CD14-positive monocyte (primary cell): ENCODE data around the gene UROS. TPM values are rescaled to one million over a fixed set of nuclear protein-coding genes. Genes with fewer than 3 reads are reported as not detected.

Experiments
- DNase-seq, 3 donors: peaks; one replicate each; pipeline ENCODE4 v3.0.0-alpha.2; 2011 to 2022
- H2AFZ ChIP-seq: 2 replicates; pipeline ENCODE4 v1.6.0; 2012; ENCODE audit warnings: mild to moderate bottlenecking, low read depth, low read length, inconsistent platforms; ENCODE audit not compliant: insufficient read depth, poor library complexity, severe bottlenecking
- H3K27ac ChIP-seq, 2 donors: 1 replicate in 1 of 2; 2 replicates in 1 of 2; pipeline ENCODE4 v1.5.1; 2012 to 2013; ENCODE audit warnings: low read length in 2 of 2, control low read depth in 1 of 2, inconsistent platforms in 1 of 2, low read depth in 1 of 2, mild to moderate bottlenecking in 1 of 2
- H3K27me3 ChIP-seq, 2 donors: one replicate each; pipeline versions ENCODE4 v1.6.0 to v1.6.1; 2011 to 2013; ENCODE audit warnings: low read length in 2 of 2; ENCODE audit not compliant: control insufficient read depth in 2 of 2, insufficient read depth in 2 of 2
- H3K36me3 ChIP-seq, 2 donors: replicated peaks in 1 of 2; 1 replicate in 1 of 2; 2 replicates in 1 of 2; pipeline versions ENCODE4 v1.5.1 to v1.6.1; 2012 to 2013; ENCODE audit warnings: low read length in 2 of 2, control low read depth in 1 of 2, inconsistent platforms in 1 of 2, mild to moderate bottlenecking in 1 of 2; ENCODE audit not compliant: insufficient read depth in 2 of 2, control insufficient read depth in 1 of 2
- H3K4me1 ChIP-seq, 2 donors: 1 replicate in 1 of 2; 2 replicates in 1 of 2; pipeline versions ENCODE4 v1.5.1 to v1.6.1; 2012 to 2013; ENCODE audit warnings: low read length in 2 of 2, control low read depth in 1 of 2, inconsistent platforms in 1 of 2, mild to moderate bottlenecking in 1 of 2, moderate library complexity in 1 of 2; ENCODE audit not compliant: insufficient read depth in 2 of 2, control insufficient read depth in 1 of 2
- H3K4me2 ChIP-seq: replicated peaks from 2 replicates; pipeline ENCODE3; 2012; ENCODE audit warnings: low read length, moderate library complexity, mild to moderate bottlenecking; ENCODE audit not compliant: poor library complexity, severe bottlenecking; ENCODE audit errors: extremely low read depth
- H3K4me3 ChIP-seq, 3 experiments: fragments of 200-600 bp in 1 of 3; sonication (generic) in 1 of 3; replicated peaks in 1 of 3; 1 replicate in 2 of 3; 2 replicates in 1 of 3; pipeline ENCODE4 v1.5.1; 2011 to 2013; ENCODE audit warnings: low read length in 3 of 3, mild to moderate bottlenecking in 3 of 3, control low read depth in 2 of 3, low read depth in 2 of 3, inconsistent platforms in 1 of 3, moderate library complexity in 1 of 3
- H3K79me2 ChIP-seq: 2 replicates; pipeline ENCODE4 v1.6.0; 2012; ENCODE audit warnings: mild to moderate bottlenecking, control low read depth, inconsistent platforms, low read length, moderate library complexity; ENCODE audit not compliant: insufficient read depth
- H3K9ac ChIP-seq: 2 replicates; pipeline ENCODE4 v1.6.0; 2017; ENCODE audit warnings: low read length, mild to moderate bottlenecking; ENCODE audit not compliant: insufficient read depth, poor library complexity, severe bottlenecking
- H3K9me3 ChIP-seq, 2 donors: replicated peaks in 1 of 2; 1 replicate in 1 of 2; 2 replicates in 1 of 2; pipeline versions ENCODE4 v1.5.1 to v1.6.1; 2012 to 2013; ENCODE audit warnings: low read length in 2 of 2, control low read depth in 1 of 2; ENCODE audit not compliant: control insufficient read depth in 1 of 2, insufficient read depth in 1 of 2
- H4K20me1 ChIP-seq: 2 replicates; pipeline ENCODE4 v1.6.0; 2012; ENCODE audit warnings: mild to moderate bottlenecking, low read length, control low read depth, moderate library complexity; ENCODE audit not compliant: insufficient read depth
- H3K27ac Mint-ChIP-seq, 7 donors: one replicate each; pipeline ENCODE4 v1.8.0; 2020; ENCODE audit warnings: mild to moderate bottlenecking in 7 of 7, mixed read lengths in 7 of 7, moderate library complexity in 6 of 7, inconsistent platforms in 2 of 7
- H3K27me3 Mint-ChIP-seq, 3 donors: one replicate each; pipeline ENCODE4 v1.8.0; 2021 to 2022; ENCODE audit warnings: low read depth in 3 of 3, mild to moderate bottlenecking in 3 of 3, mixed read lengths in 3 of 3, moderate library complexity in 3 of 3, inconsistent platforms in 1 of 3
- H3K36me3 Mint-ChIP-seq, 2 donors: one replicate each; pipeline ENCODE4 v1.8.0; 2020; ENCODE audit warnings: mixed read lengths in 2 of 2, inconsistent platforms in 1 of 2, mild to moderate bottlenecking in 1 of 2
- H3K4me1 Mint-ChIP-seq: one replicate; pipeline ENCODE4 v1.8.0; 2020; ENCODE audit warnings: mild to moderate bottlenecking, mixed read lengths
- H3K4me3 Mint-ChIP-seq, 2 donors: one replicate each; pipeline ENCODE4 v1.8.0; 2020; ENCODE audit warnings: mild to moderate bottlenecking in 2 of 2, mixed read lengths in 2 of 2, moderate library complexity in 1 of 2
- H3K9me3 Mint-ChIP-seq, 7 donors: one replicate each; pipeline ENCODE4 v1.8.0; 2020 to 2022; ENCODE audit warnings: mixed read lengths in 7 of 7, mild to moderate bottlenecking in 6 of 7, moderate library complexity in 6 of 7, inconsistent platforms in 2 of 7
- CTCF ChIP-seq: fragments of 200-600 bp; IDR thresholded peaks from one replicate; pipeline ENCODE4 v1.8.0; 2022; ENCODE audit warnings: antibody characterized with exemption, mild to moderate bottlenecking
- WGBS: methylation state at CpG from one replicate; pipeline ENCODE4 v1.1.5; 2013; ENCODE audit warnings: missing lambda C conversion rate; ENCODE audit not compliant: insufficient coverage; 5-methylcytosine and 5-hydroxymethylcytosine counted together
- intact Hi-C, 2 donors: fragments of 100-400 bp; cut with micrococcal nuclease; formaldehyde crosslinking; loops; one replicate each; pipeline versions ENCODE4 v1.15.0 to v1.15.1; 2023
- polyA plus RNA-seq, 3 donors: library from polyadenylated mRNA; depleted of rRNA in 1 of 3; unstranded in 2 of 3; stranded (reverse) in 1 of 3; fragments of 300-500 nt in 2 of 3; fragments of >200 nt in 1 of 3; fragmentation: Illumina TruSeq in 2 of 3; gene quantifications; 1 replicate in 2 of 3; 2 replicates in 1 of 3; pipeline ENCODE4 v1.2.3, GENCODE V29; 2012 to 2021

UROS gene
- polyA plus RNA-seq, 3 donors = 18.1 to 42.3 (median 39.8) TPM

GRCh38 chr10:125775491-125776106 is 47.5 kb downstream of the UROS start, which contains the start of gene MMP21:
TSS of gene MMP21 (minus strand) at chr10:125775821. CDS start at chr10:125775821, 0 bp downstream.
- no peaks in the 10 kb centered on the region for H3K36me3 ChIP-seq
- H3K9ac ChIP-seq = no peak within 1 kb of the TSS
- no peak within 1 kb of the TSS for H3K4me2 ChIP-seq
- H3K4me1 ChIP-seq = no peaks in the 10 kb centered on the region
- peaks cover 6 to 16% (median 7%) of the 10 kb centered on the region in 3 donors for H3K27me3 Mint-ChIP-seq
- no peaks in the 10 kb centered on the region for H3K79me2 ChIP-seq
- no peak for DNase-seq
- H3K4me3 Mint-ChIP-seq = no peak within 1 kb of the TSS
- peaks cover 0 to 6% (median 3%) of the 10 kb centered on the region in 7 donors for H3K9me3 Mint-ChIP-seq
- H3K27ac Mint-ChIP-seq = no peak within 1 kb of the TSS
- H3K27me3 ChIP-seq = no peaks in the 10 kb centered on the region
- TF ChIP-seq CTCF = no peak
- H4K20me1 ChIP-seq = no peaks in the 10 kb centered on the region
- intact Hi-C loops = no loop called here
- H3K4me3 ChIP-seq = no peak within 1 kb of the TSS
- 97% methylated on average over 19 of the region's 26 CpGs for WGBS
- H3K36me3 Mint-ChIP-seq = no peaks in the 10 kb centered on the region
- H3K9me3 ChIP-seq = no peaks in the 10 kb centered on the region
- H2AFZ ChIP-seq = no peak within 1 kb of the TSS
- no peaks in the 10 kb centered on the region for H3K4me1 Mint-ChIP-seq
- H3K27ac ChIP-seq = no peak within 1 kb of the TSS

GRCh38 chr10:125774581-125775191 is 48.4 kb downstream of the UROS start:
- Histone ChIP-seq H3K27ac (no peak overlapping the region), H3K36me3 (no peaks in the 10 kb centered on the region), H2AFZ (no peak overlapping the region), H3K27me3 (no peaks in the 10 kb centered on the region), H3K79me2 (no peaks in the 10 kb centered on the region), H3K9ac (no peak overlapping the region), H4K20me1 (no peaks in the 10 kb centered on the region), H3K9me3 (no peaks in the 10 kb centered on the region), H3K4me3 (no peak overlapping the region), H3K4me2 (no peak overlapping the region), H3K4me1 (no peaks in the 10 kb centered on the region)
- H3K27me3 Mint-ChIP-seq = peaks cover 6 to 16% (median 6%) of the 10 kb centered on the region in 3 donors
- WGBS = 94% methylated on average over 30 of the region's 32 CpGs
- no peak overlapping the region for H3K4me3 Mint-ChIP-seq
- DNase-seq = no peak
- intact Hi-C loops = no loop called here
- H3K27ac Mint-ChIP-seq = no peak overlapping the region
- no peak for TF ChIP-seq CTCF
- peaks cover 0 to 6% (median 3%) of the 10 kb centered on the region in 7 donors for H3K9me3 Mint-ChIP-seq
- peaks cover under 1% of the 10 kb centered on the region in 2 donors for H3K36me3 Mint-ChIP-seq
- no peaks in the 10 kb centered on the region for H3K4me1 Mint-ChIP-seq
